ENCODE measurements around the gene CPNE2. TPM values are rescaled to one million over a fixed set of nuclear protein-coding genes. Genes with fewer than 3 reads are reported as not detected.

Gene CPNE2
- total and polyA plus RNA-seq, 4 donors: 6.8 to 14.6 (median 11.0) TPM

DNA sequence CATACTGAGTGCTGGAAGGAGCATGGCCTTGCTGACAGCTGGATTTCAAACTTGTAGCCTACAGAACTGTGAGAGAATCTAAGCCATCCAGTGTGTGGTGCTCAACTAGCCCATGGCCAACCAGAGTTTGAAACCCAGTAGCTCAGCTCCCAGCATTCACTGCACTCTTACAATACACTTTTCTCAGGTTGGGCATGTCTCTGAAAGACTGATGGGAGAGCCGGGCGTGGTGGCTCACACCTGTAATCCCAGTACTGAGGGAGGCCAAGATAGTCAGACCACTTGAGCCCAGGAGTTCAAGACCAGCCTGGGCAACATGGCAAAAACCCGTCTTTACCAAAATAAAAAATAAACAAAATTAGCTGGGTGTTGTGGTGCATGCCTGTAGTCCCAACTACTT, 3.8 kb downstream of the CPNE2 start:
- no peak overlapping the region for H3K4me3 ChIP-seq (ENCODE audit: low read depth in 1 of 3, low read length in 3 of 3)
- H3K36me3 ChIP-seq (ENCODE audit: control insufficient read depth in 4 of 4, insufficient read depth in 3 of 4, low read depth in 1 of 4, low read length in 3 of 4): no peaks in the 10 kb centered on the region
- WGBS: 93% methylated on average over 3 of the region's 3 CpGs
- H3K9me3 ChIP-seq (ENCODE audit: control insufficient read depth in 4 of 4, low read length in 3 of 4): no peaks in the 10 kb centered on the region
- H3K9ac ChIP-seq (ENCODE audit: low read depth in 1 of 2, low read length in 2 of 2): no peak overlapping the region
- H3K27ac ChIP-seq (ENCODE audit: low read depth in 1 of 2, low read length in 2 of 2): no peak overlapping the region
- no peak for TF ChIP-seq JUND (IDR thresholded peaks at IDR 0.05)
- TF ChIP-seq, protein P1, sequence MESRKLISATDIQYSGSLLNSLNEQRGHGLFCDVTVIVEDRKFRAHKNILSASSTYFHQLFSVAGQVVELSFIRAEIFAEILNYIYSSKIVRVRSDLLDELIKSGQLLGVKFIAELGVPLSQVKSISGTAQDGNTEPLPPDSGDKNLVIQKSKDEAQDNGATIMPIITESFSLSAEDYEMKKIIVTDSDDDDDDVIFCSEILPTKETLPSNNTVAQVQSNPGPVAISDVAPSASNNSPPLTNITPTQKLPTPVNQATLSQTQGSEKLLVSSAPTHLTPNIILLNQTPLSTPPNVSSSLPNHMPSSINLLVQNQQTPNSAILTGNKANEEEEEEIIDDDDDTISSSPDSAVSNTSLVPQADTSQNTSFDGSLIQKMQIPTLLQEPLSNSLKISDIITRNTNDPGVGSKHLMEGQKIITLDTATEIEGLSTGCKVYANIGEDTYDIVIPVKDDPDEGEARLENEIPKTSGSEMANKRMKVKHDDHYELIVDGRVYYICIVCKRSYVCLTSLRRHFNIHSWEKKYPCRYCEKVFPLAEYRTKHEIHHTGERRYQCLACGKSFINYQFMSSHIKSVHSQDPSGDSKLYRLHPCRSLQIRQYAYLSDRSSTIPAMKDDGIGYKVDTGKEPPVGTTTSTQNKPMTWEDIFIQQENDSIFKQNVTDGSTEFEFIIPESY (IDR thresholded peaks at IDR 0.05): no peak
- TF ChIP-seq RXRA (IDR thresholded peaks at IDR 0.05): no peak
- no peak for TF ChIP-seq NR2F2 (IDR thresholded peaks at IDR 0.05)
- TF ChIP-seq TAF1 (conservative IDR thresholded peaks at IDR 0.05): no peak
- no peak for TF ChIP-seq YY1 (IDR thresholded peaks at IDR 0.05)
- TF ChIP-seq, protein P2, sequence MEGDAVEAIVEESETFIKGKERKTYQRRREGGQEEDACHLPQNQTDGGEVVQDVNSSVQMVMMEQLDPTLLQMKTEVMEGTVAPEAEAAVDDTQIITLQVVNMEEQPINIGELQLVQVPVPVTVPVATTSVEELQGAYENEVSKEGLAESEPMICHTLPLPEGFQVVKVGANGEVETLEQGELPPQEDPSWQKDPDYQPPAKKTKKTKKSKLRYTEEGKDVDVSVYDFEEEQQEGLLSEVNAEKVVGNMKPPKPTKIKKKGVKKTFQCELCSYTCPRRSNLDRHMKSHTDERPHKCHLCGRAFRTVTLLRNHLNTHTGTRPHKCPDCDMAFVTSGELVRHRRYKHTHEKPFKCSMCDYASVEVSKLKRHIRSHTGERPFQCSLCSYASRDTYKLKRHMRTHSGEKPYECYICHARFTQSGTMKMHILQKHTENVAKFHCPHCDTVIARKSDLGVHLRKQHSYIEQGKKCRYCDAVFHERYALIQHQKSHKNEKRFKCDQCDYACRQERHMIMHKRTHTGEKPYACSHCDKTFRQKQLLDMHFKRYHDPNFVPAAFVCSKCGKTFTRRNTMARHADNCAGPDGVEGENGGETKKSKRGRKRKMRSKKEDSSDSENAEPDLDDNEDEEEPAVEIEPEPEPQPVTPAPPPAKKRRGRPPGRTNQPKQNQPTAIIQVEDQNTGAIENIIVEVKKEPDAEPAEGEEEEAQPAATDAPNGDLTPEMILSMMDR (IDR thresholded peaks at IDR 0.05; ENCODE audit: low read depth, low read length, missing input control): no peak
- TF ChIP-seq HNF4A (conservative IDR thresholded peaks at IDR 0.05): no peak
- TF ChIP-seq GABPA (IDR thresholded peaks at IDR 0.05 in 1 of 2, conservative IDR thresholded peaks at IDR 0.05 in 1 of 2): no peak
- no peak for TF ChIP-seq FOXA1 (IDR thresholded peaks at IDR 0.05)
- TF ChIP-seq, protein P3, sequence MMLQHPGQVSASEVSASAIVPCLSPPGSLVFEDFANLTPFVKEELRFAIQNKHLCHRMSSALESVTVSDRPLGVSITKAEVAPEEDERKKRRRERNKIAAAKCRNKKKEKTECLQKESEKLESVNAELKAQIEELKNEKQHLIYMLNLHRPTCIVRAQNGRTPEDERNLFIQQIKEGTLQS (IDR thresholded peaks at IDR 0.05): no peak
- TF ChIP-seq, protein P4, sequence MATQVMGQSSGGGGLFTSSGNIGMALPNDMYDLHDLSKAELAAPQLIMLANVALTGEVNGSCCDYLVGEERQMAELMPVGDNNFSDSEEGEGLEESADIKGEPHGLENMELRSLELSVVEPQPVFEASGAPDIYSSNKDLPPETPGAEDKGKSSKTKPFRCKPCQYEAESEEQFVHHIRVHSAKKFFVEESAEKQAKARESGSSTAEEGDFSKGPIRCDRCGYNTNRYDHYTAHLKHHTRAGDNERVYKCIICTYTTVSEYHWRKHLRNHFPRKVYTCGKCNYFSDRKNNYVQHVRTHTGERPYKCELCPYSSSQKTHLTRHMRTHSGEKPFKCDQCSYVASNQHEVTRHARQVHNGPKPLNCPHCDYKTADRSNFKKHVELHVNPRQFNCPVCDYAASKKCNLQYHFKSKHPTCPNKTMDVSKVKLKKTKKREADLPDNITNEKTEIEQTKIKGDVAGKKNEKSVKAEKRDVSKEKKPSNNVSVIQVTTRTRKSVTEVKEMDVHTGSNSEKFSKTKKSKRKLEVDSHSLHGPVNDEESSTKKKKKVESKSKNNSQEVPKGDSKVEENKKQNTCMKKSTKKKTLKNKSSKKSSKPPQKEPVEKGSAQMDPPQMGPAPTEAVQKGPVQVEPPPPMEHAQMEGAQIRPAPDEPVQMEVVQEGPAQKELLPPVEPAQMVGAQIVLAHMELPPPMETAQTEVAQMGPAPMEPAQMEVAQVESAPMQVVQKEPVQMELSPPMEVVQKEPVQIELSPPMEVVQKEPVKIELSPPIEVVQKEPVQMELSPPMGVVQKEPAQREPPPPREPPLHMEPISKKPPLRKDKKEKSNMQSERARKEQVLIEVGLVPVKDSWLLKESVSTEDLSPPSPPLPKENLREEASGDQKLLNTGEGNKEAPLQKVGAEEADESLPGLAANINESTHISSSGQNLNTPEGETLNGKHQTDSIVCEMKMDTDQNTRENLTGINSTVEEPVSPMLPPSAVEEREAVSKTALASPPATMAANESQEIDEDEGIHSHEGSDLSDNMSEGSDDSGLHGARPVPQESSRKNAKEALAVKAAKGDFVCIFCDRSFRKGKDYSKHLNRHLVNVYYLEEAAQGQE (IDR thresholded peaks at IDR 0.05): no peak
- TF ChIP-seq EGR1 (IDR thresholded peaks at IDR 0.05; ENCODE audit: low read depth in 2 of 2): no peak
- TF ChIP-seq HNF4G (IDR thresholded peaks at IDR 0.05): no peak
- no peak for TF ChIP-seq SP1 (IDR thresholded peaks at IDR 0.05)
- TF ChIP-seq, protein P5, sequence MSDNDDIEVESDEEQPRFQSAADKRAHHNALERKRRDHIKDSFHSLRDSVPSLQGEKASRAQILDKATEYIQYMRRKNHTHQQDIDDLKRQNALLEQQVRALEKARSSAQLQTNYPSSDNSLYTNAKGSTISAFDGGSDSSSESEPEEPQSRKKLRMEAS (IDR thresholded peaks at IDR 0.05): no peak
- no peak for TF ChIP-seq FOXA2 (IDR thresholded peaks at IDR 0.05)
- TF ChIP-seq RAD21 (IDR thresholded peaks at IDR 0.05): no peak
- no peak for DNase-seq (ENCODE audit: low spot score)
- no peaks in the 10 kb centered on the region for H3K27me3 ChIP-seq (ENCODE audit: control insufficient read depth in 4 of 4, insufficient read depth in 4 of 4, low read length in 3 of 4)
- H3K4me1 ChIP-seq (ENCODE audit: control insufficient read depth in 4 of 4, insufficient read depth in 4 of 4, low read length in 3 of 4): peaks cover 6 to 19% (median 10%) of the 10 kb centered on the region in 4 donors
